ENCODE results near the gene TCF4. TPM values are rescaled to one million over a fixed set of nuclear protein-coding genes. Genes with fewer than 3 reads are reported as not detected.
A peak's percentile ranks its signal among the peaks of the same experiment; 100 is the strongest.

TCF4 gene
- total RNA-seq, 1 experiment from 2014 or later, result 55.8 TPM

GRCh38 chr18:55403421-55403949, 184.5 kb downstream of the TCF4 start:
- no peaks in the 10 kb centered on the region for H3K9me3 ChIP-seq (replicated peaks)
- H3K27ac ChIP-seq, result peak overlapping the region; percentile 70
- no peak for DNase-seq (ENCODE audit: low read depth in 1 of 2, low spot score in 2 of 2)
- H3K27me3 ChIP-seq (replicated peaks), result no peaks in the 10 kb centered on the region
- peaks cover 61% of the 10 kb centered on the region for H3K4me1 ChIP-seq (replicated peaks)
- H3K4me3 ChIP-seq, result peak overlapping the region; percentile 22; the same call in 1 of the 2 replicates
- H3K36me3 ChIP-seq, result no peaks in the 10 kb centered on the region

GRCh38 chr18:55402731-55403405, 185.1 kb downstream of the TCF4 start:
- peak in 1 of 2 experiments; percentile 53 for DNase-seq (ENCODE audit: low read depth in 1 of 2, low spot score in 2 of 2)
- peaks cover 61% of the 10 kb centered on the region for H3K4me1 ChIP-seq (replicated peaks)

GRCh38 chr18:55401638-55402191, 186.3 kb downstream of the TCF4 start:
- Histone ChIP-seq H3K27me3 (replicated peaks) (no peaks in the 10 kb centered on the region), H3K4me3 (peak overlapping the region; percentile 22), H3K4me1 (replicated peaks) (peaks cover 61% of the 10 kb centered on the region), H3K9me3 (replicated peaks) (no peaks in the 10 kb centered on the region), H3K27ac (peak overlapping the region; percentile 70), H3K36me3 (no peaks in the 10 kb centered on the region)
- peak; percentile 74 to 90 for DNase-seq (ENCODE audit: low read depth in 1 of 2, low spot score in 2 of 2)

More at GRCh38 chr18:55402731-55403405, 185.1 kb downstream of the TCF4 start:
- Histone ChIP-seq H3K27me3 (replicated peaks) (no peaks in the 10 kb centered on the region), H3K9me3 (replicated peaks) (no peaks in the 10 kb centered on the region), H3K36me3 (no peaks in the 10 kb centered on the region), H3K27ac (peak overlapping the region; percentile 70), H3K4me3 (peak overlapping the region; percentile 22)

GRCh38 chr18:55400590-55401541, 187.1 kb downstream of the TCF4 start:
- H3K27me3 ChIP-seq (replicated peaks), result no peaks in the 10 kb centered on the region
- H3K4me3 ChIP-seq, result peak overlapping the region; percentile 22
- no peaks in the 10 kb centered on the region for H3K36me3 ChIP-seq
- H3K9me3 ChIP-seq (replicated peaks), result no peaks in the 10 kb centered on the region
- peak in 1 of 2 experiments; percentile 52 for DNase-seq (ENCODE audit: low read depth in 1 of 2, low spot score in 2 of 2)
- peaks cover 55% of the 10 kb centered on the region for H3K4me1 ChIP-seq (replicated peaks)
- peak overlapping the region; percentile 70 for H3K27ac ChIP-seq

GRCh38 chr18:55400081-55400480, 187.9 kb downstream of the TCF4 start:
- H3K27me3 ChIP-seq (replicated peaks), result no peaks in the 10 kb centered on the region
- no peak for DNase-seq (ENCODE audit: low read depth in 1 of 2, low spot score in 2 of 2)
- peak overlapping the region; percentile 70 for H3K27ac ChIP-seq
- H3K4me1 ChIP-seq (replicated peaks), result peaks cover 48% of the 10 kb centered on the region
- no peaks in the 10 kb centered on the region for H3K36me3 ChIP-seq
- H3K9me3 ChIP-seq (replicated peaks), result no peaks in the 10 kb centered on the region
- no peak overlapping the region for H3K4me3 ChIP-seq

- Histone ChIP-seq H3K36me3 (no peaks in the 10 kb centered on the region), H3K27ac (no peak overlapping the region), H3K4me1 (replicated peaks) (peaks cover 39% of the 10 kb centered on the region), H3K4me3 (no peak overlapping the region), H3K9me3 (replicated peaks) (no peaks in the 10 kb centered on the region), H3K27me3 (replicated peaks) (no peaks in the 10 kb centered on the region)
- DNase-seq (ENCODE audit: low read depth in 1 of 2, low spot score in 2 of 2), result no peak
Observed at GRCh38 chr18:55398858-55399257, 189.1 kb downstream of the TCF4 start.

GRCh38 chr18:55396979-55397378, 191.0 kb downstream of the TCF4 start:
- Histone ChIP-seq H3K4me1 (replicated peaks) (peaks cover 27% of the 10 kb centered on the region), H3K9me3 (replicated peaks) (no peaks in the 10 kb centered on the region), H3K36me3 (no peaks in the 10 kb centered on the region), H3K4me3 (no peak overlapping the region), H3K27me3 (replicated peaks) (no peaks in the 10 kb centered on the region), H3K27ac (no peak overlapping the region)
- DNase-seq (ENCODE audit: low read depth in 1 of 2, low spot score in 2 of 2), result no peak

- H3K4me3 ChIP-seq, result no peak overlapping the region
- DNase-seq (ENCODE audit: low read depth in 1 of 2, low spot score in 2 of 2), result no peak
- H3K9me3 ChIP-seq (replicated peaks), result no peaks in the 10 kb centered on the region
- H3K27ac ChIP-seq, result no peak overlapping the region
- H3K4me1 ChIP-seq (replicated peaks), result peaks cover 27% of the 10 kb centered on the region
- H3K27me3 ChIP-seq (replicated peaks), result no peaks in the 10 kb centered on the region
- no peaks in the 10 kb centered on the region for H3K36me3 ChIP-seq
Observed at GRCh38 chr18:55396267-55396905, 191.6 kb downstream of the TCF4 start.

GRCh38 chr18:55395799-55396198, 192.2 kb downstream of the TCF4 start:
- Histone ChIP-seq H3K9me3 (replicated peaks) (no peaks in the 10 kb centered on the region), H3K4me3 (no peak overlapping the region), H3K27me3 (replicated peaks) (no peaks in the 10 kb centered on the region), H3K27ac (no peak overlapping the region), H3K4me1 (replicated peaks) (peaks cover 21% of the 10 kb centered on the region), H3K36me3 (no peaks in the 10 kb centered on the region)
- no peak for DNase-seq (ENCODE audit: low read depth in 1 of 2, low spot score in 2 of 2)

GRCh38 chr18:55390898-55391297, 197.1 kb downstream of the TCF4 start:
- H3K27ac ChIP-seq, result no peak overlapping the region
- no peak overlapping the region for H3K4me3 ChIP-seq
- no peaks in the 10 kb centered on the region for H3K27me3 ChIP-seq (replicated peaks)
- H3K4me1 ChIP-seq (replicated peaks), result no peaks in the 10 kb centered on the region; the same call in none of the 2 replicates
- no peaks in the 10 kb centered on the region for H3K9me3 ChIP-seq (replicated peaks)
- DNase-seq (ENCODE audit: low read depth in 1 of 2, low spot score in 2 of 2), result no peak
- H3K36me3 ChIP-seq, result peaks cover 13% of the 10 kb centered on the region

- no peaks in the 10 kb centered on the region; the same call in 1 of the 2 replicates for H3K9me3 ChIP-seq (replicated peaks)
- no peak for DNase-seq (ENCODE audit: low read depth in 1 of 2, low spot score in 2 of 2)
Observed at GRCh38 chr18:55387139-55387984, 200.6 kb downstream of the TCF4 start.

GRCh38 chr18:55386545-55386944, 201.4 kb downstream of the TCF4 start:
- no peak for DNase-seq (ENCODE audit: low read depth in 1 of 2, low spot score in 2 of 2)
- H3K36me3 ChIP-seq, result peaks cover 17% of the 10 kb centered on the region
- H3K27ac ChIP-seq, result no peak overlapping the region
- no peak overlapping the region for H3K4me3 ChIP-seq
- no peaks in the 10 kb centered on the region; the same call in none of the 2 replicates for H3K4me1 ChIP-seq (replicated peaks)
- no peaks in the 10 kb centered on the region for H3K27me3 ChIP-seq (replicated peaks)
- H3K9me3 ChIP-seq (replicated peaks), result no peaks in the 10 kb centered on the region; the same call in 1 of the 2 replicates

More at GRCh38 chr18:55387139-55387984, 200.6 kb downstream of the TCF4 start:
- H3K36me3 ChIP-seq, result peaks cover 17% of the 10 kb centered on the region
- 0 out of 2 replicates have a peak overlapping the region, but pooled peaks have one; percentile 23 for H3K27ac ChIP-seq
- no peaks in the 10 kb centered on the region; the same call in none of the 2 replicates for H3K4me1 ChIP-seq (replicated peaks)
- no peaks in the 10 kb centered on the region for H3K27me3 ChIP-seq (replicated peaks)
- H3K4me3 ChIP-seq, result no peak overlapping the region
